GM23248 (cell line): ENCODE results near the gene RBM15B. TPM values are rescaled to one million over a fixed set of nuclear protein-coding genes. Genes with fewer than 3 reads are reported as not detected.
A peak's percentile ranks its signal among the peaks of the same experiment; 100 is the strongest.

Source experiments
- DNase-seq: peaks from one replicate; pipeline ENCODE4 v3.0.0-alpha.2; 2015
- H2AFZ ChIP-seq: fragments of 200-600 bp; sonication (generic); 2 replicates; pipeline ENCODE4 v1.6.1; 2016; ENCODE audit warnings: antibody characterized with exemption
- H3F3A ChIP-seq: fragments of 200-600 bp; sonication (generic); 2 replicates; pipeline ENCODE4 v1.6.1; 2016; ENCODE audit warnings: mild to moderate bottlenecking, antibody characterized with exemption, mixed run types; ENCODE audit not compliant: insufficient read depth
- H3K27ac ChIP-seq: fragments of 200-600 bp; sonication (generic); 2 replicates; pipeline ENCODE4 v1.5.1; 2016; ENCODE audit warnings: mild to moderate bottlenecking
- H3K27me3 ChIP-seq: fragments of 200-600 bp; sonication (generic); replicated peaks from 2 replicates; pipeline ENCODE4 v1.6.1; 2016; ENCODE audit warnings: mild to moderate bottlenecking; ENCODE audit not compliant: insufficient read depth
- H3K36me3 ChIP-seq: fragments of 200-600 bp; sonication (generic); 2 replicates; pipeline ENCODE4 v1.6.1; 2016; ENCODE audit warnings: low read depth, mild to moderate bottlenecking
- H3K4me1 ChIP-seq: fragments of 200-600 bp; sonication (generic); 2 replicates; pipeline ENCODE4 v1.6.1; 2016; ENCODE audit warnings: mild to moderate bottlenecking; ENCODE audit not compliant: insufficient read depth
- H3K4me2 ChIP-seq: fragments of 200-600 bp; sonication (generic); one replicate; pipeline ENCODE4 v1.6.1; 2016; ENCODE audit warnings: mild to moderate bottlenecking; ENCODE audit not compliant: unreplicated experiment
- H3K4me3 ChIP-seq: fragments of 200-600 bp; sonication (generic); 2 replicates; pipeline ENCODE4 v1.5.1; 2016; ENCODE audit warnings: mild to moderate bottlenecking
- H3K79me2 ChIP-seq: fragments of 200-600 bp; sonication (generic); 2 replicates; pipeline ENCODE4 v1.6.1; 2016; ENCODE audit warnings: mild to moderate bottlenecking; ENCODE audit not compliant: insufficient read depth
- H3K9ac ChIP-seq: fragments of 200-600 bp; sonication (generic); 2 replicates; pipeline ENCODE4 v1.6.1; 2016; ENCODE audit warnings: mild to moderate bottlenecking
- H3K9me2 ChIP-seq: fragments of 200-600 bp; sonication (generic); 2 replicates; pipeline ENCODE4 v1.6.1; 2016; ENCODE audit warnings: mixed run types, mild to moderate bottlenecking, moderate library complexity; ENCODE audit not compliant: insufficient read depth
- H3K9me3 ChIP-seq: fragments of 200-600 bp; sonication (generic); one replicate; pipeline ENCODE4 v1.6.1; 2017; ENCODE audit warnings: low read depth
- H4K20me1 ChIP-seq: fragments of 200-600 bp; sonication (generic); 2 replicates; pipeline ENCODE4 v1.6.0; 2016; ENCODE audit not compliant: insufficient read depth
- EZH2 ChIP-seq: fragments of 200-600 bp; sonication (generic); IDR thresholded peaks from 2 replicates; pipeline ENCODE4 v1.6.1; 2018; ENCODE audit warnings: antibody characterized with exemption, mild to moderate bottlenecking; ENCODE audit not compliant: insufficient read depth, poor library complexity, severe bottlenecking
- EZH2phosphoT487 ChIP-seq: fragments of 200-600 bp; sonication (generic); IDR thresholded peaks from 2 replicates; pipeline ENCODE4 v1.6.1; 2018; ENCODE audit warnings: antibody characterized with exemption, moderate library complexity, mild to moderate bottlenecking, low read depth; ENCODE audit not compliant: insufficient read depth
- WGBS, 2 experiments: methylation state at CpG; one replicate each; pipeline ENCODE4 v1.1.6; 2015 to 2017; ENCODE audit warnings: low lambda C conversion rate in 2 of 2, low coverage in 1 of 2; ENCODE audit errors: missing lambda C conversion rate in 2 of 2; 5-methylcytosine and 5-hydroxymethylcytosine counted together
- in situ Hi-C: fragments of 300-500 bp; cut with MboI; formaldehyde crosslinking; loops from 2 replicates; pipeline ENCODE4 v1.15.0; 2020
- polyA plus RNA-seq: library from polyadenylated mRNA; unstranded; fragments of >200 nt; fragmentation: Nextera tagmentation; extraction: Ambion mirVana; gene quantifications from 2 replicates; pipeline ENCODE4 v1.2.1, GENCODE V29; 2016
- total RNA-seq: library from RNA; depleted of rRNA; stranded (reverse); fragments of >200 nt; shearing (Covaris generic); gene quantifications from 2 replicates; pipeline ENCODE4 v1.2.3, GENCODE V29; 2014

RBM15B gene
- total and polyA plus RNA-seq, 2 experiments from 2014 or later = 13.3 to 21.2 TPM

- Histone ChIP-seq H3K9me3 (no peaks in the 10 kb centered on the region), H3F3A (no peaks in the 10 kb centered on the region), H3K27ac (no peak overlapping the region), H3K4me1 (no peaks in the 10 kb centered on the region), H2AFZ (no peak overlapping the region), H3K36me3 (peaks cover 16% of the 10 kb centered on the region; the same call in 1 of the 2 replicates), H3K79me2 (no peaks in the 10 kb centered on the region), H3K4me3 (no peak overlapping the region), H3K9ac (no peak overlapping the region), H3K4me2 (no peak overlapping the region), H3K27me3 (no peaks in the 10 kb centered on the region), H4K20me1 (no peaks in the 10 kb centered on the region), H3K9me2 (no peaks in the 10 kb centered on the region)
- TF ChIP-seq EZH2 (no peak), EZH2phosphoT487 (no peak)
- no peak for DNase-seq
- WGBS, 2 experiments = 98% methylated on average over 3 of the region's 3 CpGs
- in situ Hi-C loops = no loop called here
Measured at GRCh38 chr3:51422211-51422610, 31.1 kb downstream of the RBM15B start.

GRCh38 chr3:51426921-51427320, 35.8 kb downstream of the RBM15B start:
- Histone ChIP-seq H3K4me3 (no peak overlapping the region), H3K36me3 (peaks cover 18% of the 10 kb centered on the region), H3K4me2 (no peak overlapping the region), H2AFZ (no peak overlapping the region), H3K9me2 (no peaks in the 10 kb centered on the region), H3K9ac (no peak overlapping the region), H3K27me3 (no peaks in the 10 kb centered on the region), H3K9me3 (no peaks in the 10 kb centered on the region), H3K27ac (no peak overlapping the region), H3K79me2 (no peaks in the 10 kb centered on the region), H4K20me1 (no peaks in the 10 kb centered on the region), H3K4me1 (no peaks in the 10 kb centered on the region), H3F3A (no peaks in the 10 kb centered on the region)
- no peak for DNase-seq
- WGBS, 2 experiments = 97 to 99% methylated on average over 4 of the region's 4 CpGs
- in situ Hi-C loops = no loop called here
- TF ChIP-seq EZH2phosphoT487 = no peak
- no peak for TF ChIP-seq EZH2

- Histone ChIP-seq H3K4me1 (no peaks in the 10 kb centered on the region), H3K79me2 (no peaks in the 10 kb centered on the region), H3K9me3 (no peaks in the 10 kb centered on the region), H3K9me2 (no peaks in the 10 kb centered on the region), H3F3A (no peaks in the 10 kb centered on the region), H4K20me1 (no peaks in the 10 kb centered on the region), H2AFZ (no peak overlapping the region), H3K4me3 (no peak overlapping the region), H3K27ac (no peak overlapping the region), H3K9ac (no peak overlapping the region), H3K4me2 (no peak overlapping the region), H3K27me3 (no peaks in the 10 kb centered on the region), H3K36me3 (peaks cover 21% of the 10 kb centered on the region)
- DNase-seq = no peak
- in situ Hi-C loops = no loop called here
- TF ChIP-seq EZH2 (no peak), EZH2phosphoT487 (no peak)
- 94 to 98% methylated on average over 3 of the region's 3 CpGs for WGBS, 2 experiments
Measured at GRCh38 chr3:51429138-51429537, 38.1 kb downstream of the RBM15B start.

DNA sequence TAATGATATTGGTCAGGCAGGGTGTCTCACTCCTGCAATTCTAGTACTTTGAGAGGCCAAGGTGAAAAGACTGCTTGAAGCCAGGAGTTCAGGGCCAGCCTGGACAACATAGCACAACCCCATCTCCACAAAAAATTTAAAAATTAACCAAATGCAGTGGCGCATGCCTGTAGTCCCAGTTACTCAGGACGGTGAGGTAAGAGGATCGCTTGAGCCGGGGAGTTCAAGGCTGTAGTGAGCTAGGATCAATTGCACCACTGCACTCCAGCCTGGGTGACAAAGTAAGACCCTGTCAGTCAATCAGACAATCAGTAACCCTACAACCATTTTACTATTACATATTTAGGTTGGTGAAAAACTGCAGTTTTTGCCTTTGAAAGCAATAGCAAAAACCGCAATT, 43.0 kb downstream of the RBM15B start:
- Histone ChIP-seq H3K4me1 (no peaks in the 10 kb centered on the region), H3K4me2 (no peak overlapping the region), H3K4me3 (no peak overlapping the region), H3K9me2 (no peaks in the 10 kb centered on the region), H3K27me3 (no peaks in the 10 kb centered on the region), H4K20me1 (no peaks in the 10 kb centered on the region), H3F3A (no peaks in the 10 kb centered on the region), H2AFZ (no peak overlapping the region), H3K79me2 (no peaks in the 10 kb centered on the region), H3K36me3 (peaks cover 9% of the 10 kb centered on the region), H3K9me3 (no peaks in the 10 kb centered on the region), H3K9ac (no peak overlapping the region), H3K27ac (no peak overlapping the region)
- DNase-seq = no peak
- WGBS, 2 experiments = 85 to 92% methylated on average over 5 of the region's 5 CpGs
- in situ Hi-C loops = no loop called here
- TF ChIP-seq EZH2phosphoT487 (no peak), EZH2 (no peak)

GRCh38 chr3:51434746-51435327, 43.8 kb downstream of the RBM15B start:
- H3K9ac ChIP-seq = no peak overlapping the region
- H3F3A ChIP-seq = no peaks in the 10 kb centered on the region
- no peaks in the 10 kb centered on the region for H3K27me3 ChIP-seq
- H3K9me2 ChIP-seq = no peaks in the 10 kb centered on the region
- TF ChIP-seq EZH2phosphoT487 (no peak), EZH2 (no peak)
- H3K27ac ChIP-seq = no peak overlapping the region
- peaks cover 6% of the 10 kb centered on the region for H3K36me3 ChIP-seq
- peak; percentile 59 for DNase-seq
- no peaks in the 10 kb centered on the region for H3K9me3 ChIP-seq
- H2AFZ ChIP-seq = no peak overlapping the region
- H4K20me1 ChIP-seq = no peaks in the 10 kb centered on the region
- no peak overlapping the region for H3K4me3 ChIP-seq
- in situ Hi-C loops = no loop called here
- no peaks in the 10 kb centered on the region for H3K79me2 ChIP-seq
- no peaks in the 10 kb centered on the region for H3K4me1 ChIP-seq
- no peak overlapping the region for H3K4me2 ChIP-seq
